OCI-LY1 (cell line): ENCODE results near the gene RBM26.

Experiments used
- H2AFZ ChIP-seq: fragments of 200-600 bp; sonication (generic), shearing (Covaris generic); 2 replicates; pipeline ENCODE4 v1.6.0; 2014; ENCODE audit warnings: antibody characterized with exemption, mild to moderate bottlenecking, low read length
- H3F3A ChIP-seq: fragments of 200-600 bp; sonication (generic), shearing (Covaris generic); 2 replicates; pipeline ENCODE4 v1.6.0; 2014; ENCODE audit warnings: mild to moderate bottlenecking, antibody characterized with exemption, low read length, moderate library complexity; ENCODE audit not compliant: insufficient read depth
- H3K27ac ChIP-seq: fragments of 200-600 bp; sonication (generic); 2 replicates; pipeline ENCODE4 v1.5.1; 2014; ENCODE audit warnings: low read length, mixed run types, mild to moderate bottlenecking, low read depth; ENCODE audit not compliant: poor library complexity, severe bottlenecking
- H3K27me3 ChIP-seq: fragments of 200-600 bp; sonication (generic); 2 replicates; pipeline ENCODE4 v1.6.0; 2014; ENCODE audit warnings: antibody characterized with exemption, mild to moderate bottlenecking, low read length, moderate library complexity; ENCODE audit not compliant: insufficient read depth
- H3K36me3 ChIP-seq: fragments of 200-600 bp; sonication (generic); 2 replicates; pipeline ENCODE4 v1.6.1; 2014; ENCODE audit warnings: mild to moderate bottlenecking, antibody characterized with exemption, low read length, moderate library complexity, mixed read lengths; ENCODE audit not compliant: insufficient read depth
- H3K4me1 ChIP-seq: fragments of 200-600 bp; sonication (generic); 2 replicates; pipeline ENCODE4 v1.5.1; 2014; ENCODE audit warnings: mild to moderate bottlenecking, low read length, moderate library complexity; ENCODE audit not compliant: insufficient read depth, severe bottlenecking
- H3K4me2 ChIP-seq: fragments of 200-600 bp; sonication (generic), shearing (Covaris generic); 2 replicates; pipeline ENCODE4 v1.6.1; 2014; ENCODE audit warnings: low read length
- H3K4me3 ChIP-seq: fragments of 200-600 bp; sonication (generic); 2 replicates; pipeline ENCODE4 v1.5.1; 2014; ENCODE audit warnings: low read length, low read depth, mild to moderate bottlenecking, mixed read lengths; ENCODE audit not compliant: poor library complexity, severe bottlenecking
- H3K79me2 ChIP-seq: fragments of 200-600 bp; shearing (Covaris generic); 2 replicates; pipeline ENCODE4 v1.6.1; 2016; ENCODE audit warnings: mixed run types, low read length, mixed read lengths; ENCODE audit not compliant: insufficient read depth
- H3K9ac ChIP-seq: fragments of 200-600 bp; sonication (generic), shearing (Covaris generic); 2 replicates; pipeline ENCODE4 v1.6.1; 2014; ENCODE audit warnings: mild to moderate bottlenecking, low read length, mixed read lengths
- H3K9me2 ChIP-seq: fragments of 200-600 bp; sonication (generic), shearing (Covaris generic); 2 replicates; pipeline ENCODE4 v1.6.1; 2014; ENCODE audit warnings: low read depth, mild to moderate bottlenecking, low read length, mixed read lengths
- H3K9me3 ChIP-seq: fragments of 200-600 bp; shearing (Covaris generic); 2 replicates; pipeline ENCODE4 v1.6.1; 2014; ENCODE audit warnings: low read length, mixed read lengths
- H4K20me1 ChIP-seq: fragments of 200-600 bp; sonication (generic), shearing (Covaris generic); 2 replicates; pipeline ENCODE4 v1.6.0; 2016; ENCODE audit warnings: mild to moderate bottlenecking, low read length; ENCODE audit not compliant: insufficient read depth
- EZH2 ChIP-seq: fragments of 200-600 bp; sonication (generic), shearing (Covaris generic); IDR thresholded peaks from 2 replicates; pipeline ENCODE4 v1.8.0; 2017; ENCODE audit warnings: borderline replicate concordance, mixed run types, mild to moderate bottlenecking, antibody characterized with exemption, low read length, moderate library complexity, mixed read lengths
- TF ChIP-seq, protein P1 (sequence below): fragments of 200-600 bp; sonication (generic), shearing (Covaris generic); IDR thresholded peaks from 2 replicates; pipeline ENCODE4 v1.5.1; 2017; ENCODE audit warnings: mild to moderate bottlenecking, antibody characterized with exemption, low read length, moderate library complexity, mixed read lengths

Gene RBM26

DNA sequence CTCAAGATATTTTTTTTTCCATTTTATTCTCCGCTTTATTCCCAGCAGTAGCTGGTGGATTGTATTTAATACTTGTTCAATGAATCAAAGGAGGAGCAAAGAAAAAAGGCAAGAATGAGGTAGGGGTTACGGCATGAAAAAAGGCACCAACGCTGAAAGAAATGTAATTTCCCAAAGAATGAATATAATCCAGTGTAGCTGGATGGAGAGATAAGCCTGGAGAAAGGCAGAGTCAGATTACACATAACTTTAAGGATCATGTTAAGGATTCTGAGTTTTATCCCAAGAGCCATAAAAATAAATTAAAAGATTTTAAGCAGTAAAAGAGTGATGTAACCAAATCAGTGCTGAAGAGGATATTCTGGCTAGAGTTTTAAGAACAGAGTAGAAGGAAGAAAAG lies 67.7 kb downstream of the RBM26 start:
- no peaks in the 10 kb centered on the region for H3K9me3 ChIP-seq
- no peak overlapping the region for H3K9ac ChIP-seq
- H3K9me2 ChIP-seq, result no peaks in the 10 kb centered on the region
- no peak overlapping the region for H3K4me2 ChIP-seq
- H3K4me3 ChIP-seq, result no peak overlapping the region
- H3F3A ChIP-seq, result no peaks in the 10 kb centered on the region
- H3K4me1 ChIP-seq, result no peaks in the 10 kb centered on the region
- no peaks in the 10 kb centered on the region for H3K27me3 ChIP-seq
- no peak overlapping the region for H2AFZ ChIP-seq
- no peak overlapping the region for H3K27ac ChIP-seq
- no peaks in the 10 kb centered on the region for H4K20me1 ChIP-seq
- H3K79me2 ChIP-seq, result no peaks in the 10 kb centered on the region
- peaks cover 97% of the 10 kb centered on the region for H3K36me3 ChIP-seq
- TF ChIP-seq, protein P1, sequence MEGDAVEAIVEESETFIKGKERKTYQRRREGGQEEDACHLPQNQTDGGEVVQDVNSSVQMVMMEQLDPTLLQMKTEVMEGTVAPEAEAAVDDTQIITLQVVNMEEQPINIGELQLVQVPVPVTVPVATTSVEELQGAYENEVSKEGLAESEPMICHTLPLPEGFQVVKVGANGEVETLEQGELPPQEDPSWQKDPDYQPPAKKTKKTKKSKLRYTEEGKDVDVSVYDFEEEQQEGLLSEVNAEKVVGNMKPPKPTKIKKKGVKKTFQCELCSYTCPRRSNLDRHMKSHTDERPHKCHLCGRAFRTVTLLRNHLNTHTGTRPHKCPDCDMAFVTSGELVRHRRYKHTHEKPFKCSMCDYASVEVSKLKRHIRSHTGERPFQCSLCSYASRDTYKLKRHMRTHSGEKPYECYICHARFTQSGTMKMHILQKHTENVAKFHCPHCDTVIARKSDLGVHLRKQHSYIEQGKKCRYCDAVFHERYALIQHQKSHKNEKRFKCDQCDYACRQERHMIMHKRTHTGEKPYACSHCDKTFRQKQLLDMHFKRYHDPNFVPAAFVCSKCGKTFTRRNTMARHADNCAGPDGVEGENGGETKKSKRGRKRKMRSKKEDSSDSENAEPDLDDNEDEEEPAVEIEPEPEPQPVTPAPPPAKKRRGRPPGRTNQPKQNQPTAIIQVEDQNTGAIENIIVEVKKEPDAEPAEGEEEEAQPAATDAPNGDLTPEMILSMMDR, result no peak
- no peak for TF ChIP-seq EZH2

DNA sequence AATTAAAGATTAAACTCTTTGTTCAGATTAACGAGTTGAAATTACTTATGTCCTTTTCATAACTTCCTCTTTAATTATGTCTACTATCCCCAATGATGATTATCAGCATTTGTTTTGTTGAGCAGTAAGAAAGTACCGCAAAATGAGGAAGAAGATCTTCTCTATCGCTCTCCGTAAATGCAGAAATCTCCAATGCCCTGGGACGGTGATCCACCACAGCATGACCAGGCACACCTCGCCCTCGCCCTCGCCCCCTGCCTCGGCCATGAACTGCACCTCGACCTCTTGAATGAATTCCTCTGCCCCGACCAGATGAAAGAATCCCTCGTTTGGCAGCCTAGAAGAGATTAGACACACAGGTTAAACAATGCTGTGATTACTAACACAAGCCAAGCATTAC lies 69.1 kb downstream of the RBM26 start:
- H3K36me3 ChIP-seq, result peaks cover 98% of the 10 kb centered on the region
- no peaks in the 10 kb centered on the region for H3K9me3 ChIP-seq
- H3K79me2 ChIP-seq, result no peaks in the 10 kb centered on the region
- H3K4me2 ChIP-seq, result no peak overlapping the region
- H3K27me3 ChIP-seq, result no peaks in the 10 kb centered on the region
- no peak for TF ChIP-seq EZH2
- TF ChIP-seq, protein P1, result no peak
- H2AFZ ChIP-seq, result no peak overlapping the region
- no peaks in the 10 kb centered on the region for H3K9me2 ChIP-seq
- H3K27ac ChIP-seq, result no peak overlapping the region
- H3K9ac ChIP-seq, result no peak overlapping the region
- no peaks in the 10 kb centered on the region for H3F3A ChIP-seq
- no peaks in the 10 kb centered on the region for H4K20me1 ChIP-seq
- H3K4me1 ChIP-seq, result no peaks in the 10 kb centered on the region
- H3K4me3 ChIP-seq, result no peak overlapping the region

DNA sequence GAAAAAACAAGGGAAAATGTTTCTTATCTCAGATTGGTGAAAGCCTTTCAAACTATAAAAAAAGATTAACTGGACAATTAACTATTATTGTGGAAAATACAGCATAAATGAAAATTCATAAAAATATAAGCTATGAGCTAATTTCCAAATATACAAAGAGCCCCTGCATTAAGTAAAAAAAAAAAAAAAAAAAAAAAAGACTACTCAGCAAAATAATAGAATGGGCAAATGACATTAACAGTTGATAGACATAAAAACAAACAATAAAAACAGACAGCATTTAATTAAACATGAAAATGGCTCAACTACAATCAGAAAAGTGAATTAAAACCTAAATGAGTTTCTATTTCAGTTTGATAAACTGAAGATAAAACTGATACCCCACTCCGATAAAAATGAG lies 77.5 kb downstream of the RBM26 start:
- H3F3A ChIP-seq, result no peaks in the 10 kb centered on the region
- no peaks in the 10 kb centered on the region for H4K20me1 ChIP-seq

More for the DNA sequence above, 77.5 kb downstream of the RBM26 start:
- H3K9me3 ChIP-seq, result no peaks in the 10 kb centered on the region
- no peak for TF ChIP-seq EZH2
- TF ChIP-seq, protein P1, result no peak
- no peaks in the 10 kb centered on the region for H3K4me1 ChIP-seq
- no peak overlapping the region for H2AFZ ChIP-seq
- no peak overlapping the region for H3K9ac ChIP-seq
- H3K4me2 ChIP-seq, result no peak overlapping the region
- no peaks in the 10 kb centered on the region for H3K79me2 ChIP-seq
- H3K27ac ChIP-seq, result no peak overlapping the region
- H3K36me3 ChIP-seq, result peaks cover 91% of the 10 kb centered on the region
- H3K9me2 ChIP-seq, result no peaks in the 10 kb centered on the region
- no peak overlapping the region for H3K4me3 ChIP-seq
- no peaks in the 10 kb centered on the region for H3K27me3 ChIP-seq
